NCI-H2081 treated with DMSO at 0.1 percent for 48 hours (cell line): Measurements from ENCODE around the gene HACE1.
"Not testable (repeated sequence)": the region's sequence is repeated elsewhere in the genome, so short reads cannot be mapped to it uniquely, and the experiment has no call there.

Experiments used
- DNase-seq: peaks from one replicate; lab custom pipeline; 2025; lab: John Stamatoyannopoulos, UW

HACE1 gene

GRCh38 chr6:104737567-104737966, 122.2 kb downstream of the HACE1 start:
- DNase-seq: not testable (repeated sequence)

DNA sequence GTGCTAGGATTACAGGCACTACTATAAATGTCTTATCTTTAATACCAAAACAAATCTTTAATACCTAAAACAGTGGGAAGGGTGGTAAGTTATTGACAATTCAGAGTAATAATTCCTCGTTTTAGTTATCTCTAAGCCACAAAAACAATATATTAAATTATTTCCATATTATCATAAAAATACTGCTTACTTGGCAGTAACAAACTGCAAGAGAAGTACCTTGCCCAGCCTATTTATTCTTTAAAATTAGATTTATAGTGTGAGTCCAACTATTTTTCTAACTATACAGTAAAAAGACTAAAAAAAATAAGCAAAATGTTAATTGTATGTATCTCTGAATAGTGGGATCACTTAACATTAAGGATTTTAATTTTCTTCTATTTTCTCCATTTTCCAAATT, 123.2 kb downstream of the HACE1 start:
- DNase-seq: no peak

GRCh38 chr6:104730450-104730849, 129.3 kb downstream of the HACE1 start:
- DNase-seq: no peak

- DNase-seq: no peak
Observed at GRCh38 chr6:104729433-104729832, 130.3 kb downstream of the HACE1 start.

DNA sequence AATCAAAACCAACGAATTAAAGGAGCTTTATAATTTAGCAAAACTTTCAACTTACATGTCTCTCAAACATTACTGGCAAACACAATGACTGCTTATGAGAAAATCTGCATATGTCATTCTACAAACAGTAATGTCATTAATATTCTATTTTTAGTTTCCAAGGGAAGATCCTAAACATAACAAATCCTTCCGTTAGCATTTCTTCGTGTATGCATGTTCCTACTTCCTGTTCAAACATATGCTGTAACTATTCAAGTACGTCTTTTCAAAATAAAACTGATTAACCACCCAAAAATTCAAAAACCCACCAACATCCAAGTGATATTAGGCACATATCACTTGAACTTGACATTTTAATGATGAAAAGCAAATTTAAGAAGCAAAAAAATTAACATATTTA, 131.3 kb downstream of the HACE1 start:
- DNase-seq: no peak

- no peak for DNase-seq
Observed at GRCh38 chr6:104718672-104719071, 141.0 kb downstream of the HACE1 start.

- no peak for DNase-seq
Observed at GRCh38 chr6:104716858-104717257, 142.9 kb downstream of the HACE1 start.

- DNase-seq: no peak
Observed at GRCh38 chr6:104714796-104715195, 144.9 kb downstream of the HACE1 start.

GRCh38 chr6:104713982-104714381, 145.7 kb downstream of the HACE1 start:
- DNase-seq: no peak

- no peak for DNase-seq
Observed at GRCh38 chr6:104711371-104711770, 148.3 kb downstream of the HACE1 start.

DNA sequence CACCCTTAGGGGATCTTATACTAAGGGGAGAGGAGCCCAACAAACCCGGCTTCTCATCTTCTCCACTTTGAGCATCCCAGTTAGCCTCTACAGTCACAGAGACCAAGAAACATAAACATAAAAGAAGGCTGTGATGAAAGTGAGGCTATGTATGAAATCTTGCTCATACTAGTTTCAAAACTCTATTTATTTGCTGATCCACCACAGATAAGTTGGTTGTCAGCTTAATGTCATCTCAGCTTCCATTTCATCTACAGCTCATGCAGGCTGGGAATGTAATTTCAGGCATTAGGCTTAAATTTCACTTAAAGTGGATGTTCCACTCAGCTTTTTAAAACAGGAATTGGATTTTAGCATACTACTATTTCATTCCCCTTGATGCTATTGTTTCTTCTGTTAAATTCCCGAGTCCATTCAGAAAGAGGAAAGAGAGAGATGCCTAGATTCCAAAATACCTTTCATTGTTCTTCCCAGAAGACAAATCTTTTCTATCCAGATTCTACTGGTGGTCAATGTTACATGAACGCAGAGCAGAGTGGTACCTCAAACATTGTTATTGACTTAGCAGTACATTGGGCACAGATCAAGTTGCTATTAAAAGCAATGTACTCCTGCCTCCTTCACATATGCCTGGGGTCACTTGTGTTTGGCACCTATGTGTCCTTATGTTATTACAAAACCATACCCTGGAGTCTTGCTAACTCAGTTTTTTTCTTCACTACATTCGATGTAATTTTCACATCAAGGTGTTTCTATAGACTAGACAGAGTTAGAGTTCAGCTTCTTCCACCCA, 149.0 kb downstream of the HACE1 start:
- DNase-seq: no peak

GRCh38 chr6:104705916-104706442, 153.7 kb downstream of the HACE1 start:
- DNase-seq: no peak

GRCh38 chr6:104705095-104705707, 154.5 kb downstream of the HACE1 start:
- no peak for DNase-seq

DNA sequence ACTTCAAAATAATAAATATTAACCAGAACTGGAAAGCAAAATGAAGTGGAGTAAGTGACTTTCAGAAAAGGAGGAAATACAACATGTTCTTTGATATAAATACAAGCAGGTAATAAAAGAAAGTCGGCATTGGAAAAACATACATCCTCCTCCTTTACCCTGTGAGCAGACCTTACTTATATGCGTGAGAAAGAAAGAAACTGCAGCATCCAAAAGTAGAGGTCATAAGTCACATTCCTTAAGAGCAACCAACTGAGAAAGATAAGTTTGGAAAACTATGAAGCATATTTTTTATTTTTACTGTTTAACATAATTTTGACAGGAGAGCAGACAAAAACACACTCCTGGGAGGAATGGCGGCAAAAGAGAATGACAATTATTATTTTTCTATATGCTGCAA, 155.5 kb downstream of the HACE1 start:
- DNase-seq: no peak

- DNase-seq: no peak
Observed at GRCh38 chr6:104702126-104702841, 157.4 kb downstream of the HACE1 start.

DNA sequence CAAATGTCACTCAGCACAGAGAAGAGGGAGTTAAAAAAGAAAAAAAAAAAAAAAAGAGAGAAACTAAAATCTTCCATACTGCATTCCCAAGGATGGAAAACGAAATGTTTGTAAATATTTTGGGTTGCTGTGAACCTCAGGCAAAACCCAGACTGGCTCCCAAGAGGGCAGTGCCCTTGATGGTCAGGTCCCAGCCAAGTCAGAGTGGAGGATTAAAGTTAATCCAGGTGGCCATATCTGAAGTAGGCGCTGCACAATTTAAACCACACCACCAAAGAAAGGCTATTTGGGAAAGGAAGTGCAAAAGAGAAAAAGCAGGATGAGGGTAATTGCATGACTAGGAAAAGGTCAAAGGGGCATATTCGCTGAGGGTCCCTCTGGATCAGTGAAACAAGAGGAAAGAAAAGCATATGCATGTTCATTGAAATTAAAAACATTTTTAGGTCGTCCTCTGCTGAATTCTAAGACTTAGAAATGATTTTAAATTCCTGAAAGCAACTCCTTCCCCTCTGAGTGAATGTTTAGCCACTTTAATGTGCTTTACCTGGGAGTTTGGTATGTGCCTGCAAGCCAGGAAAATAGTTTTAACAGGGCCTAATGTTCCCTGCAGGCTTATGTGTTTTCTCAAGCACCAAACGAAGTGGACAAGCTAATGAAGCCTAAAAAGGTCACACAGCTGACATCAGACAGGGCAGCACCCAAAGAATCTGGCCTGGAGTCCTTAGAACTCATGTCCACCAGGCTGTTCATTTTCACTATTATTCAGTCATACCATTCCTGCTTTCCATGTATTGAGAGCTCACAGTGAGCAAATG, 159.1 kb downstream of the HACE1 start:
- DNase-seq: no peak

- no peak for DNase-seq
Observed at GRCh38 chr6:104699593-104700329, 160.0 kb downstream of the HACE1 start.

DNA sequence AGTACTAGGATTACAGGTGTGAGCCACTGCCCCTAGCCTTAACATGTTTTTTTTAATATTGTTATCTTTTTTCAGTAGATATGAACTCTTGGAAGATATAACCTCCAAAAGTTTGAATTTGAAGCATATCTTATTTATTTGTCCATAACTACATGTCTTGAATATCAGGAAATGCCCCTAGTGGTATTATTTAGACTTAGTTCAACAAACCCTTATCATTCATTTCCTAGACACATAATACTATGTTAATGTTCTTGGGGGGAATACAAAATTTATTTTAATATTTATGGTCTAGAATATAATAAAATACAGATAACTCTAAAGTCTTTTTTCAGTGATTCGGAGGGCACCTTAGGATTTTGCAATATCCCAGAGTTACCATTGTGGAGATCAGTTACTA, 160.7 kb downstream of the HACE1 start:
- DNase-seq: no peak

DNA sequence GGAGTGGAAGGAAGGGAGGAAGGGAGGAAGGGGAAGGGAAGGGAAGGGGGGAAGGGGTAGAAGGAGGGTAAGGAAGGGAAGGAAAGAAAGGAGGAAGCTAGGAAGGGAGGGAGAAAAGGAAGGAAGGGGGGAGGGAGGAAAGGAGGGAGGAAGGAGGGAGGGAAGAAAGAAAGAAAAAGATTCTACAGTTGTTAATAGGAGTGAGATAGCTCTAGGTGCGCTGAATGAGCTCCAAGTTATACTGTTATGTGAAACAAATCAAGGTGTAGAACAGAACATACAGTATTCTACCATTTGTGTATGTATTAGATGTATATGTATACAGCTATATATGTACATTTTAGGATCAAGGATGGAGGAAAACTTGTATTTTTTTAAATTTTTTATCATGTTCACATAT, 167.7 kb downstream of the HACE1 start:
- DNase-seq: no peak

- DNase-seq: no peak
Observed at GRCh38 chr6:104689551-104690205, 170.0 kb downstream of the HACE1 start.
